GM12891 (cell line): Measurements from ENCODE around the gene GPRIN2.
"Not testable (repeated sequence)": the region's sequence is repeated elsewhere in the genome, so short reads cannot be mapped to it uniquely, and the experiment has no call there.

Experiments used
- PAX5 ChIP-seq: IDR thresholded peaks from 2 replicates; pipeline ENCODE4 v1.6.1; 2011; ENCODE audit warnings: low read length, moderate library complexity, mild to moderate bottlenecking; ENCODE audit not compliant: insufficient read depth, severe bottlenecking
- POLR2A ChIP-seq: IDR thresholded peaks from 2 replicates; pipeline ENCODE4 v1.6.1; 2011; ENCODE audit warnings: low read depth, low read length, control low read depth
- POLR2AphosphoS5 ChIP-seq: IDR thresholded peaks from 2 replicates; pipeline ENCODE4 v1.6.1; 2011; ENCODE audit warnings: low read depth, low read length, control low read depth
- POU2F2 ChIP-seq: IDR thresholded peaks from 2 replicates; pipeline ENCODE4 v1.6.1; 2011; ENCODE audit warnings: low read depth, mild to moderate bottlenecking, control low read depth, low read length, moderate library complexity
- TAF1 ChIP-seq: IDR thresholded peaks from 2 replicates; pipeline ENCODE4 v1.6.1; 2011; ENCODE audit warnings: low read depth, low read length, control low read depth

DNA sequence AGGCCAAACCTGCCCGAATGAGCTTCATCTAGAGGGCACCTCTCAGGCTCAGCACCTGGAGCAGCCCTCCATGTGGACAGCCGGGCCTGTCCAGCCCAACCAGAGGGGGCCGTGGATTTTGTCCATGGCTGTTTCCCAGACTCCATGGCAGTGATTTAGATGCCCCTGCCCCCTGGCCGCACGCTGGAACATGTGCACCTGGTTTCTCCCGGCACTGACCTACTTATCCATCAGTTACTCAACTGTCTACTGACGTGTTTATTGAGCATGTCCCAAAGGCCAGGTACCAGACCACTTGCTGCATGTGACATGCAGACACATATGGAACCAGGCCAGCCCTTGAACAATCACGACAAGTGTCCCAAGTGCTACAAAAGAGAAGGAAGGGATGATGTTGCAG lies 43.1 kb downstream of the GPRIN2 start:
- TF ChIP-seq POLR2A, POLR2AphosphoS5, TAF1, PAX5, POU2F2: not testable (repeated sequence)
